Stromal cell of bone marrow (primary cell): Measurements from ENCODE around the gene MEF2A.
A peak's percentile ranks its signal among the peaks of the same experiment; 100 is the strongest.
"Not testable (repeated sequence)": the region's sequence is repeated elsewhere in the genome, so short reads cannot be mapped to it uniquely, and the experiment has no call there.

Experiments used
- DNase-seq: peaks from one replicate; pipeline ENCODE4 v3.0.0-alpha.2; 2012; ENCODE audit warnings: low read depth

The MEF2A gene

DNA sequence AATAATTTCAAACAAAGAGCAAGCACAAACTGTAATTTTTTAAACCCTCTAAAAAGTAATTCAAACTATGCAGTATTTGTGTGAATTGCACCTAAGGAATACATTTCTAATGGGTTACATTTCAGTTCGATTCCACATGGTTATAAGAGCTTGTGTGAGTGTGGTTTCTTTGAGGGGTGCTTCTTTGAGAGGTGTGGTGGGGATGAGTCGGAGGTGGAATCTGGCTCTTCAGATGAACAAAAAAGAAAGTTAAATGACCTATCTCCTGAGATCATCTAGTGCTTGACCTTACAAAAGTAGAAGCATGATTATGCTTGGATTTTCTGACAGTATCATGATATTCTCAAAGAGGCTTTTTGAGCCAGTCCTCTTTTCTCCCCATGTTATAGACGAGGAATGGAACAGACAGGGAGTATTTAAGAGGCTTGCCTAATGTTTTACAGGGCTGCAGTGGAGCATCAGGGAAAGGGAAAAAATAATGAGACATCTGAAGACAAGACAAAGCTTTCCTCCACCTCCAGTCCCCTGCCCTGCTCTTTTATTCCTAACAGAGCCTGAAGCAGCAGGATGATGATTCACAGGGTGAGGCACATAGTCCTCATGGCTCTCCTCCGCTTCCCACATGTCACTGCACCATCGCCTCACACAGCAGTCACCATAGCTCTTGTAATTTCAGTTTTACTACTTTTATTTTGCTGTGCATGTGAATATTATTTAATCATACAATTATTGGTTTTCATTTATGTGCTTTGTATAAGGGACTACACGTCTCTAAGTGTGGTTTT lies 85.4 kb downstream of the MEF2A start:
- DNase-seq = peak; percentile 23

DNA sequence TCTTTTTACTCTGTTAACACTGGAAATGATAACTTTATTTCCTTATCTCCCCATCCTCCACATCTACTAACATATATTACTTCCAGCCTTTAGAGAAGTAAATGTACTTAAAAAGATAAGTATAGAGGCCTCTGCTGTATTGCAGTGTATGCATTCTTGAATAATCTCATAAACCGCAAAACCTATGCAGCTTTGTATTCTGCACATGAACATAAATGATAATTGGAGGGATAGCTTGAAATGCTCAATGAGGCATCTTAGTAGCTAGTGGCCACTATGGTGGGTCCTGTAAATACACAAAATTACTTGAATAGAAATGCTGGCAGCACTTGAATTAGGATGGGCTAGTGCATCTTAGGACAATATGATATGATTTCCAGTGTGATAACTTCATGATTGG lies 90.4 kb downstream of the MEF2A start:
- DNase-seq = no peak

DNA sequence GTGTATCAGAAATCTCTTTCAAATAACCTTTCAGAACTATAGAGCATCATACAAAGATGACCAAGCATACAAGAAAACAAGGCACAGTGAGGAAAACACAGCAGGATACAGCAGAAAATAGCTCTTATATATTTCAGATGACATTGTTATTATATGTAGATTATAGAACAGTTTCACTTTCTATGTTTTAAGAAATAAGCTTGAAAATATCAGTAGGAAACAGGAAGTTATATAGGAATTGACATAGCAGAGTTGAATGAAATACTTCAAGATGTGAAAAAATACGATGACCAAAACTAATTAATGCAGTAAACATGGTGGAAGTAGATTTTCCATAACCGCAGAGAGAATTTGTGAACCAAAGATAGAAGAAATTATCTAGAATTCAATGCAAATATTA lies 92.2 kb downstream of the MEF2A start:
- no peak for DNase-seq

DNA sequence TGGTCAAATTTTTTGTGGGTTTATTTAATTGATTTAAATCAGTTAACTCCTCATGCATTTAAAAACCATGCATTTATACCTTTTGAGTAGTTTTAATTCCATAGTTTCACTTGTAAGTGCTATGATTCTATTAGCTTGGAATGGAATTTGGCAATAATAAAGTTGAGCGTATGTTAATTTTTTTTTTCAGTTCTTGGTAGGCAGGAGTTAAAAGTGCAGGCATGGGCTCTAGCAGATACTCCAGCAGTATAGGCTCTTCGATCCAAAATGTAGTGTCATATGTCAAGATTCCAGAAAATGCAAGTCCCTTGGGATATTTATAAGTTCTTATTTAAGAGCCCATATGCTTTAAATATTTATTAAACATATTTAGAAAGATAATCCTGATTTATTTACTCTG lies 97.1 kb downstream of the MEF2A start:
- DNase-seq = no peak

DNA sequence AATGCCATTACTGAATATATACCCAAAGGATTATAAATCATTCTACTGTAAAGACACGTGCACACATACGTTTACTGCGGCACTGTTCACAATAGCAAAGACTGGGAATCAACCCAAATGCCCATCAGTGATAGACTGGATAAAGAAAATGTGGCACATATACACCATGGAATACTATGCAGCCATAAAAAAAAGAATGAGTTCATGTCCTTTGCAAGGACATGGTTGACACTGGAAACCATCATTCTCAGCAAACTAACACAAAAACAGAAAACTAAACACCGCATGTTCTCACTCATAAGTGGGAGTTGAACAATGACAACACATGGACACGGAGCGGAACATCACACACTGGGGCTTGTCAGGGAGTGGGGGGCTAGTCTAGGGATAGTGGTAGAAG lies 100.3 kb downstream of the MEF2A start:
- not testable (repeated sequence) for DNase-seq

DNA sequence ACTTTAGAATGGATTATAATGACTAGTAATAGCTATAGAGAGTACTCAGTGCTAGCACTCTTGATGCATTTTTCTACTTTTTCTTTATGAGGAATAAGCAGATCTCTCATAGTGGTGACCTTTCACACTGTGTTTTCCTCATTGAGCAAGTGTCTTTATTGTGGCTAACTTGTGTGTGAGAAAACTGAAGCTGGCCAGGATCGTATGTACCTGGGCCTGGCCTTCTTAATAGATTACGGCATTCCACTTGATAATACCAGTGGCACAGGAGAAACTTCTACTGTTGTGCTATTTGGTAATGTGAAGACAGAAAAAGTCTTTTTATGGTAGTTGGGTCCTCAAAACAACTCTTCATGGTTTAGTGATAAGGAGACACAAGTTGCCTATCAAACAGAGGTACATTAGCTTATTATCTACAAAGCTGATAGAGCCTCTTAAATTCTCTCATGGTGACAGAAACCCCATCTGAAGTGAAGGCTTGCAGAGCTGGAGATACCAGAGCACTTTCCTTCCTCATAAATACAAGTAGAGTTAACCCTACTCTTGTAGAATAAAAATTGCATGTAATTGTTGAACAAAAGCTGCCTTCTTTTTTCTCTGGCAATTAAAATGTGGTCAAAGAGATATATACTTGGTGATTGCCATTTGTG lies 102.9 kb downstream of the MEF2A start:
- no peak for DNase-seq

DNA sequence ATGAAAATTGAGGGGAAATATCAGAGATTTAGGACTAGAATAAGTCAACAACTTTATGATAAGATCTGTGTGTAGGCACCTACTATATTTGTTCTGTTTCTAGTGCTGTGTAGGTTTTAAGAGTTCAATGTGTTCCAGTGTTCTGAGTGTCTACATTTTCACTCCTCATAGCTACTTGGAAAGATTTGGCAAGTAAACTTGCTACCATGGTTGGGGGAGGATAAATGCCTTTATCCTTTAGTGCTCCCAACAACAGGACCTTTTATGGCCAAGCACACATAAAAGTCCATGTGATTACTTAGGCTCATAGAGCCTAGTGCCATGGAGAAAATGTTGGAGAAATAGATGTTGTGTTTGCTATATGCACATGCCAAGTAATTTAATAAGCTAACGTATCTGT lies 103.5 kb downstream of the MEF2A start:
- no peak for DNase-seq

DNA sequence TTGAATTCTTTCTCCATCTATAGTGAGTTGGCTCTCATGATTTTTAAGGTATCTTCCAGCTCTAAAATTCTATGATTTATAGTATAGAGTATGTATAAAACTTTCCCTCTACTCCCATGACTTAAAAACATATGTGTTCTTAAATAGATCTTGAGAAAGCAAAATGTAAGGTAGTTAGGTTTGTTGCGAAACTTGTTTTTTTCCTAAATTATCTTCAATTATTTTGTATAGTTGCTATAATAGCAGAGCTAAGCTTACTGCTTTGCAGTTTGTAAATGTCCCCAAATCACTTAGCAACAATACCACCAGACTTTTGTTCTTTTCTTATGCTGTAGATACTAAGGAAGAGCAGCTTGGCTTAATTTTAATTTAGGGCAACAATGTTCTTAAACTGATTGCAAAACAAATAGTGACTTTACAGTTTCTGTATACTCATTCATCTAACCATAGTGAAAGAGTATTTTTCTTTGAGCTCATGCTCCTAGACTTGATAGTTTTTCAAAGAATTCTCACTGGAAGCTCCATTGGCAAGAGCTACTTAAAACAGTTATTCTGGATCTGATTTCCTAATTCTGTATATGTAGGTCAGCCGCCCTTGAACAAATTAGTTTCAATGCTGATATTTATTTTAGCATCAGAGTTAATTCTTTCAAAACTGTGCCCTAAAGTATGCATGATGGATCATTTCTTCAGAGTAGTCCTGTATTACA lies 106.3 kb downstream of the MEF2A start:
- DNase-seq = no peak

DNA sequence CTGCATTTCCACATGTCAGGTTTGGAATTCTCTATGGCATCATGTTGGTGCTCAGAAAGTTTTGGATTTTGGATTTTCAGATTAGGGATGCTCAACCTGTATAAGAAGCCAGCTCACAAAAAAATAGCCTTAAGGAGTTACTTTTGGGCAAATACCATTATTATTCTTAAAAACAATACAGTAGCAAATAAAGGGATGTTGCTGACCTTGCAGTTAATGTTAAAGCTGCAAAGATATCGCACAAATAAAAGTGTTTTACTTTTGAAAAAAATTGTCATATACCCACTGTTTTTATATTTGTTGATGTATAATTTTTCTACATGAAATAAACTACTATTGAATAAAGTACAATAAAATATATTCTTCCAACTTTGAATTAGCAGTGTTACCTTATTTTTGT lies 107.3 kb downstream of the MEF2A start:
- DNase-seq = no peak

DNA sequence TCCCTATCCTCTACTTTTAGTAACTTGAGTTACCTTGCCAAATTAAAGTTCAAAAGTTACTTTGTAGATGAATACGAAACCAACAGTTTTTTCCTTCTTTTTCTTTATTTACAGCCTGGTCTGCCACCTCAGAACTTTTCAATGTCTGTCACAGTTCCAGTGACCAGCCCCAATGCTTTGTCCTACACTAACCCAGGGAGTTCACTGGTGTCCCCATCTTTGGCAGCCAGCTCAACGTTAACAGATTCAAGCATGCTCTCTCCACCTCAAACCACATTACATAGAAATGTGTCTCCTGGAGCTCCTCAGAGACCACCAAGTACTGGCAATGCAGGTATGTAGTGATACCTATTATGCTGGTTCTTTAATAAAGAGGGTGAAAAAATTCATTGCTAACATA lies 108.5 kb downstream of the MEF2A start:
- DNase-seq = no peak

DNA sequence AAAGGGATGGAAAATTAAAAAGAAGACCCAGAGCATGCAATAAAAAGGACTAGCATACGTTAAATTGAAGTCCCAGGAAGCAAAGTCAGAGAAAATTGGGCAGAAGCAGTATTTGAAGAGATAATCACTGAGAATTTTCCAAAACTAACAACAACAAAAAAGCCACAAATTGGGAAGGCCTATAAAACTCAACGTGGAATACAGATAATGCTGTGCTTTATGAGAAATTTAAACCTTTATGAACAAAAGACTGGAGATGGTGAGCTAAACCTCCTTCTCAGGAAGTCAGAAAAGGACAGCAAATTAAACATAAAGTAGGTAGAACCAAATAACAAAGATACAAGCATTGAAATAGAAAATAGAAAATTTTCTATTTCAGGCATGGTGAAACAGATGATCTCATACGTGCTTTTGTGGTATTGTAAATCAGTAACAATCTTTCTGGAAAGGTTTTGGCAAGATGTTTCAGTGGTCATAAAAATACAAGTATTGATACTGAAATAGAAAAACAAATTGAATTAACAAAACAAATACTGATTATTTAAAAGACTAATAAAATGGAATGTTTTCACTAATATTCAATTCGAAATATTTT lies 111.9 kb downstream of the MEF2A start:
- no peak for DNase-seq

DNA sequence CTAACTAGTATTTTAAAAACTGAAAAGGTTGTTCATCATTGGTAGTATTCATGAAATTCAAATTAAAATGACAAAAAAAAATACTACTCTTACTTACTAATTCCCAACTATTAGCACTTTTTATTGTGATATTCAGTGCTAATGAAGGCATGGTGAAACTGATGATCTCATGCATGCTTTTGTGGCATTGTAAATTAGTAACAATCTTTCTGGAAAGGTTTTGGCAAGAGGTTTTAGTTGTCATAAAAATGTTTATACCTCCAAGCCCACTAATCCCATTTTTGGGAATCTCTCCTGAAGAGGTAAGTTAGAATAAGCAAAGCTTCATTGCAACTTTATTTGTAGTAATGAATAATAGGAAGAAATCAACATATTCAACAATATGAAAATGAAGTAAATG lies 114.5 kb downstream of the MEF2A start:
- DNase-seq = no peak

DNA sequence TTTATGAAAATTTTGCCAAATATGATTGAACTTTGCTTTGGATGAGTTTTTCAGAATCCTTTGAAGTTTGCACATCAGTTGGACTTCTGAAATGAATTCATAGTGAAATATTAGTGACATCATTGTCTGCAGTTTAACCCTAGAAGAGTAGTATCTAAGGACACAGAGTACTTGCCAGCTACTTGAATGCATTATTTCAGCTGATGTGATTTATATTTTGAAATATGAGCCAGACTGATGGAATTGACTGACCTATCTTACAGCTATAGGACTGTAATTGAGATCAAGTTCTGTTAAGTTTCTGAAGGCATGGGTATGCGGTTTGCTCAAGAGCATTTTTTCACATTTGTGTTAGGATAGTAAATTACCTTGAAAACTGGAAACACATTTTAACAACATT lies 116.2 kb downstream of the MEF2A start:
- no peak for DNase-seq

DNA sequence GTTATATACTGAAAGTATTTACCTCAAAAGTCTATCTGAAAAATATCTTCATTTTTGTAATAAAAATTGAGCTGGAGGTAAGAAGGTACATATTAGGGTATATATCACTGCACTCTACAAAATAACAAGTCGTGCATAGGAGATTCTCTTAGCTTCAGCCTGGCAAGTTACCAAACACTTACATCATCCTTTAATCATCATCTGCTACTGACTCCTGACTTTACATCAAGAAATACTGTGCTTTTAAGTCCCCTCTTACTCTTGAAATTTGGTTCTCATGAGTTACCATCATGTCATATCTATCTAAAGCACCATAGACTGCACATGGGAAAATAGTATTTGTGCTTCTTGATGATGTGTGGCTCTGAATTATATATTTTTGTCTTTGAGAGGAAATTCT lies 116.7 kb downstream of the MEF2A start:
- peak; percentile 65 for DNase-seq

DNA sequence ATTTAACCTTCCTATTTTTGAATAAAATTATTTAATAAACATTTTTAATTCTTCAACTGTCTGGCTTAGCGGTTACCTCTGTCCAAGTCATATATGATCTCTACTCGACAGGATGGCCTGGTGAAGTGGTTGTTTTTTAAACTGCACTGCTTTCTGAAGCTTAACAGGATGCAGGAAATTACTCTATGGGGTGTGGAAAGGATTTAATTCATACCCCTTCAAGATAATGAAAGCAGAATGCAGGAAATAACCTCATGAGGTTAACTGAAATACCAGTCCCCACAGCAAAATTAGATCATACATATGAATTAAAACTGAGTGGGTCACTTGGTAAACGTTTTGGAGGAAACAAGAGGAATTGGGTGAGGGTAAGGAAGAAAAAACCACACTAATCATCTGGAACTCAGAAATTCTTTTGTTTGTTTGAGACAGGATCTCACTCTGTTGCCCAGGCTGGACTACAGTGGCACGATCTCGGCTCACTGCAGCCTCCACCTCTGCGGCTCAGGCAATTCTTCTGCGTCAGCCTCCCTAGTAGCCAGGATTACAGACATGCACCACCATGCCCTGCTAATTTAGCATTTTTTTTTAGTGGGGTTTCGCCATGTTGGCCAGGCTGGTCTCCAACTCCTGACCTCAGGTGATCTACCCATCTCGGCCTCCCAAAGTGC lies 117.4 kb downstream of the MEF2A start:
- DNase-seq = no peak

DNA sequence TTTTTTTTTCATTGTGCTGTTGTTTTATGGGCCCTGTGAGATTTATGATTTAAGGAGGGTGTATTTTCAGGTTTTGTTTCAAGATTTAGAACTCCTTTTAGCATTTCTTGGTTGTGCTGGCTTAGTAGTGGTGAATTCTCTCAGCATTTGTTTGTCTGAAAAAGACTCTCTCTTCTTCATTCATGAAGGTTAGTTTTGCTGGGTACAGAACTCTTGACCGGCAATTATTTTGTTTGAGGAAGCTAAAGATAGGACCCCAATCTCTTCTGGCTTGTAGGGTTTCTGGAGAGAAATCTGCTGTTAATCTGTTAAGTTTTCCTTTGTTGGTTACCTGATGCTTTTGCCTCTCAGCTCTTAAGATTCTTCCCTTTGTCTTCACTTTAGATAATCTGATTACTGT lies 120.5 kb downstream of the MEF2A start:
- no peak for DNase-seq

DNA sequence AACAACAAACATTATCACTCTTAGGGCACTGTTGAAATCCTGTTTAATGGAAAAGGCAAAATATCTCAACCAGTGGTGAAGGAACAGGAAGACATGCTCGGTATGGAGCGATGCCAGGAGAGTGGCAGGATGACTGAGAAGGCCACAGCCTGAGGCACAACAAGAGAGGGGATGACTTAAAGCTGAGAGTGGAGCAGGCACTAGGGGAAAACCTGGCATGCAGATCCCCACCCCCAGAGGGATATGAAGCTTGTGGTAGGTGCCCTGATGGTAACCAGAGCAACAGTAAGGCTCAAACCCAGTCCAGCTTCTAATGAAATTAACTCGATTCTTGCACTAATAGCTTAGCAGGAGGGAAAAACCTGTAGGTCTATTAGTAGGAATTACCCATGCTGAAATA lies 127.0 kb downstream of the MEF2A start:
- no peak for DNase-seq

DNA sequence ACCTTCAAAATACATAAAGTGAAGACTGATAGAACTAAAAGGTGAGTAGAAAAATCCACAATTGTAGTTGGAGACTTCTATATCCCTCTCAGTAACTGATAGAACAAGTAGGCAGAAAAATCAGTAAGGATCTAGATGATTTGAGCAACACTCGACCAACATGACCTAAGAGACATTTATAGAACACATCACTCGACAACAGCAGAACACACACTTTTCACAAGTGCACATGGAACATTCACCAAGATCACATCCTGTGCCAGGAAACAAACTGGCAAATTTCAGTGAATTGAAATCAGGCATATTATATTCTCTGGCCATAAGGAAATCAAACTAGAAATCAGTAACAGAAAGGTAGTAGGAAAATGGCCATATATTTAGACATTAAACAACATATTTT lies 130.3 kb downstream of the MEF2A start:
- no peak for DNase-seq

DNA sequence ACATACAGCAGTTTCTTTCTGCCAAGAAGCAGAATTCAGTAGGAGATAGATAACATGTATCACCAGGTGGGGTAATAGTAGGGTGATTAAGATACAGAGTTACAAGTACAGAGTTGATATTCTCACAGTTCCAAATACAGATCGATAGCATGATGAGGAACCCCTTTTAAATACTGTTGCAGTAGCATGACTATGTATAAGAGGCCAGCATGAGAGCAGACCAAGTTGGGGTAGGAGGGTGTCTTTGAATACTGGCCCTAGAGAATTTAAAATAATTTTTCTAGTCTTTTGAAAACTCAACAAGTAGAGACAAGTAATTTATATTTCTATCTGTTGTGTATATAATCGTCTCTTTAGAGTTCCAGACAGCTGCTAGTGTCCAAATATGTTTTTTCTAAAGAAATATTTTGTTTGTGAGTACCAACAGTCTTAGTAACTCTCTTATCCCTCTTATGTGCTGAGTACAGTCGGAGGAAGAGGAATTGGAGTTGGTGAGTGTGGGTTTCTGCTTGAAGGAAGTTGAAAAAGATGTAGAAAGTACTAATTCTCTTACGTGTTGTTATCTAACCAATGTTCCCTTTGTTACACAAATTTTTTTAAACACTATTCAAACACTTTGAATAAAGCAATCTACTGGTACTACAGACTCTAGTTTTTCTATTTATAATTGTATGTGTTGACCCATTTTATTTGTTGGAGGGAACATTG lies 137.3 kb downstream of the MEF2A start:
- DNase-seq = no peak

DNA sequence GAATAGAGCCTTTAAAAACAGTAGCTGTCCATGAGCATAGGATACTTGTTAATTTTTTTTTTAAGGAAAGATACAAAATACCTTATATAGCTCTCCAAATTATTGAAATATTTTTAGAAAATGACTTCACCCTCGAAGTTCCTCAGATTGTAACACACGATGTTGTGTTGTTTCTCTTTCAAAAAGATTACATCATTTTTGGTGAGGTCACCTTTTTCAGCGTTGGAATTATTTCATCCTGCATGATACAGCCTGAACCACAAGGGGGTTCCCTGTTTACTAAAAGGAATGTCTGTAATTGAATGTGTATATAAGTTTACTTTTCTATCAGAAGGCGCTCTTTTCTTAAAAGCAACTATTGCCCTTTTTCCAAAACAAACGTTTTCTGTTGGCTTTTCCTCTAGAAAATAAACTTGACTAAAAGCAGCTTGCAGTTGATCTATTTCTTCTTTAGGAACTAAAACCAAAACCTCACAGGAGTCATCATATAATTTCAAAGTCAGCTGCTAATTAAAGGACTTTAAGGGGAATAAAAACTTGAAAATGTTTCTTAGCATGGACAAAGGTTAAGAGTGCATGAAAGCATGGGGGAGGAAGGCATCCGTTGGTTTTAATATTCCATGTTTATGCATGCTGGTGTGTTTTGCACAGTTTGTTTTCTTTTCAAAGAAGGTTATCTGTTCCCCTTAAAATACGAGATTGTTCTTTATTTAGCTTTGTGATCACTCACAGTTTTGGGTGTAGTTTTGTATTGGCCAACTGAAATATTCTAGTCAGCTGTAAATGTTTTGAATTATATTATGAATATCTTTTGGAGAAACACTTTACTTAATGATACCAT lies 138.0 kb downstream of the MEF2A start:
- peak; percentile 79 for DNase-seq

DNA sequence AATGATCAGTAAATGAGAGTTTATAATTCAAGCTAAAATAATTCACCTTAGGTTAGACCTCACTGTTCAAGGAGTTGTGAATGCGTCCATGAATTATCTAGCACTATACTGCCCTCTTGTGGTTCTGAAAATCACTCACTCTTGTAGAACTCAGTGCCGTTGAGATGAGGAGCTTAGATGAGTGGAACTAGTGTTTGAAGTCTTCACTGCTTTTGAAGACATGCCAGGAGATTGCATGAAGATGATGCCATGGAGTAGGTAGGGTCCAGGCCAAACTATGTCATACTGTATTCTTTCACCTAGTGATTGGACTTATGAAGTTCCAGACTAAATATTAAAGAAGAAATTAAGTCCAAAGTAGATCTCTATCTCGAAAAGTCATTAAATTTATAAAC lies 138.7 kb downstream of the MEF2A start:
- DNase-seq = peak; percentile 75
